ENCODE data around the gene PTPN22. TPM values are rescaled to one million over a fixed set of nuclear protein-coding genes. Genes with fewer than 3 reads are reported as not detected.

The PTPN22 gene
- total RNA-seq, 2 experiments from 2014 or later, result 27.5 to 53.5 TPM

DNA sequence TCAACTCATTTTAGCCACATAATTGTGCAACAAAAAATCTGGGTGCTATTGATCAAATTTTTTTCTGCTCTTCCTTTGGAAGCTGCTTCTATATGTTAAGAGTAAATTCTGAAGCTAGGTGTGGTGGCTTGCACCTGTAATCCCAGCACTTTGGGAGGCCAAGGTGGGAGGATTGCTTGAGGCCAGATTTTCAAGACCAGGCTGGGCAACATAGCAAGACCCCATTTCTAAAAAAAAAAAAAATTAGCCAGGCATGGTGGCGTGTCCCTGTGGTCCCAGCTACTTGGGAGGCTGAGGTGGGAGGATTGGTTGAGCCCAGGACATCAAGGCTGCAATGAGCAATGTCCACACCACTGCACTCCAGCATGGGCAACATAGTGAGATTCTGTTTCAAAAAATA lies 35.0 kb downstream of the PTPN22 start:
- Histone ChIP-seq H4K20me1 (ENCODE audit: insufficient read depth, low read length) (no peaks in the 10 kb centered on the region), H3K9me3 (ENCODE audit: low read length) (no peaks in the 10 kb centered on the region), H3K4me2 (ENCODE audit: low read length) (no peak overlapping the region), H3K36me3 (ENCODE audit: insufficient read depth, low read length) (peaks cover 81% of the 10 kb centered on the region), H2AFZ (ENCODE audit: low read length) (no peak overlapping the region), H3K4me1 (ENCODE audit: insufficient read depth, low read length, poor library complexity, severe bottlenecking) (no peaks in the 10 kb centered on the region), H3K27ac (ENCODE audit: low read depth, low read length, poor library complexity, severe bottlenecking) (no peak overlapping the region), H3K79me2 (ENCODE audit: insufficient read depth, low read depth, low read length) (no peaks in the 10 kb centered on the region), H3K9me2 (ENCODE audit: insufficient read depth, low read length) (no peaks in the 10 kb centered on the region), H3K4me3 (ENCODE audit: low read depth, low read length, poor library complexity, severe bottlenecking) (no peak overlapping the region)
- TF ChIP-seq EZH2phosphoT487 (IDR thresholded peaks at IDR 0.05; ENCODE audit: borderline replicate concordance, low read depth, low read length), result no peak
- TF ChIP-seq, protein P1, sequence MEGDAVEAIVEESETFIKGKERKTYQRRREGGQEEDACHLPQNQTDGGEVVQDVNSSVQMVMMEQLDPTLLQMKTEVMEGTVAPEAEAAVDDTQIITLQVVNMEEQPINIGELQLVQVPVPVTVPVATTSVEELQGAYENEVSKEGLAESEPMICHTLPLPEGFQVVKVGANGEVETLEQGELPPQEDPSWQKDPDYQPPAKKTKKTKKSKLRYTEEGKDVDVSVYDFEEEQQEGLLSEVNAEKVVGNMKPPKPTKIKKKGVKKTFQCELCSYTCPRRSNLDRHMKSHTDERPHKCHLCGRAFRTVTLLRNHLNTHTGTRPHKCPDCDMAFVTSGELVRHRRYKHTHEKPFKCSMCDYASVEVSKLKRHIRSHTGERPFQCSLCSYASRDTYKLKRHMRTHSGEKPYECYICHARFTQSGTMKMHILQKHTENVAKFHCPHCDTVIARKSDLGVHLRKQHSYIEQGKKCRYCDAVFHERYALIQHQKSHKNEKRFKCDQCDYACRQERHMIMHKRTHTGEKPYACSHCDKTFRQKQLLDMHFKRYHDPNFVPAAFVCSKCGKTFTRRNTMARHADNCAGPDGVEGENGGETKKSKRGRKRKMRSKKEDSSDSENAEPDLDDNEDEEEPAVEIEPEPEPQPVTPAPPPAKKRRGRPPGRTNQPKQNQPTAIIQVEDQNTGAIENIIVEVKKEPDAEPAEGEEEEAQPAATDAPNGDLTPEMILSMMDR (conservative IDR thresholded peaks at IDR 0.05; ENCODE audit: low read length), result no peak
- CTCF ChIA-PET (ENCODE audit: unreplicated experiment), result no interaction called here
- no peak for DNase-seq (ENCODE audit: low spot score)
- BruUV-seq (replicated peaks), result no TSS peak
- POLR2A ChIA-PET, result interaction anchor here (0.6 to 1.8 kb wide), 6 partner anchors 23 to 110 kb away, joined by 3 to 8 read pairs (median 4); partner anchors contain the start of gene AP4B1
- intact Hi-C loops (cut with micrococcal nuclease; ENCODE audit: unreplicated experiment), result loop anchor here (1.0 to 5.0 kb wide), 3 partner anchors 36 to 446 kb away; partner anchors contain the start of genes DCLRE1B and PTPN22

DNA sequence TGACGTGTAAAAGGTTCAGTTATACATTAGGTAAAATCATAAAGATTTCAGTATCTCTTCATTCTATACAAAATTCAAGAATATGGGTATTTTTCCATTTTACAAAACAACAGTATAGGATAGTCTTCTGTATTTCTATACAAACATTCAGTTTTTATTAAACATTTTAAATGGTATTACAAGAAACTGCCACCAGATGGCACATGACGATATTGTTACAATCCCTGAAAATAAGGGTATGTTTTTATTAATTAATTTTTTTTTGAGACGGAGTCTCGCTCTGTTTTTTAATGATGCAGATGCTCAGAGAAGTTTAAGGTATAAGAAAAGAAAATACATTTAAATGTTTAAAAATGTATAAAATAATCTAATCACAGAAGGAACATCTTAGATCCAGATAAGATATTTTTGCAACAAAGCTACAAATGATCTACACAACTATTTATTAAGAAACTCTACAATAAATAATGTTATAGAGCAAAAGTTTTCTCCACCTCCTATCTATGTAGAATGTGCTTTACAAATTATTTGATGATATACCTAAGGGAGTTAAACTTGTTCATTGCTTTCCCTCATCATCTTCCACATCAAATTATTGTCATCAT lies 35.7 kb downstream of the PTPN22 start:
- Histone ChIP-seq H3K4me2 (ENCODE audit: low read length) (no peak overlapping the region), H3K4me3 (ENCODE audit: low read depth, low read length, poor library complexity, severe bottlenecking) (no peak overlapping the region), H4K20me1 (ENCODE audit: insufficient read depth, low read length) (no peaks in the 10 kb centered on the region), H2AFZ (ENCODE audit: low read length) (no peak overlapping the region), H3K9me2 (ENCODE audit: insufficient read depth, low read length) (no peaks in the 10 kb centered on the region), H3K4me1 (ENCODE audit: insufficient read depth, low read length, poor library complexity, severe bottlenecking) (no peaks in the 10 kb centered on the region), H3K36me3 (ENCODE audit: insufficient read depth, low read length) (peaks cover 81% of the 10 kb centered on the region), H3K27ac (ENCODE audit: low read depth, low read length, poor library complexity, severe bottlenecking) (no peak overlapping the region), H3K79me2 (ENCODE audit: insufficient read depth, low read depth, low read length) (no peaks in the 10 kb centered on the region), H3K9me3 (ENCODE audit: low read length) (no peaks in the 10 kb centered on the region)
- no TSS peak for BruUV-seq (replicated peaks)
- CTCF ChIA-PET (ENCODE audit: unreplicated experiment), result interaction anchor here (1.1 kb wide), 1 partner anchor 35 kb away, joined by 3 read pairs; no protein-coding TSS in a partner anchor
- intact Hi-C loops (cut with micrococcal nuclease; ENCODE audit: unreplicated experiment), result loop anchor here (1.0 to 5.0 kb wide), 3 partner anchors 37 to 447 kb away; partner anchors contain the start of genes DCLRE1B and PTPN22
- POLR2A ChIA-PET, result interaction anchor here (0.6 to 1.8 kb wide), 7 partner anchors 24 to 111 kb away, joined by 3 to 8 read pairs (median 4); partner anchors contain the start of gene AP4B1
- peak; percentile 71 for DNase-seq (ENCODE audit: low spot score)
- TF ChIP-seq, protein P1 (conservative IDR thresholded peaks at IDR 0.05; ENCODE audit: low read length), result peak; percentile 91
- TF ChIP-seq EZH2phosphoT487 (IDR thresholded peaks at IDR 0.05; ENCODE audit: borderline replicate concordance, low read depth, low read length), result no peak

DNA sequence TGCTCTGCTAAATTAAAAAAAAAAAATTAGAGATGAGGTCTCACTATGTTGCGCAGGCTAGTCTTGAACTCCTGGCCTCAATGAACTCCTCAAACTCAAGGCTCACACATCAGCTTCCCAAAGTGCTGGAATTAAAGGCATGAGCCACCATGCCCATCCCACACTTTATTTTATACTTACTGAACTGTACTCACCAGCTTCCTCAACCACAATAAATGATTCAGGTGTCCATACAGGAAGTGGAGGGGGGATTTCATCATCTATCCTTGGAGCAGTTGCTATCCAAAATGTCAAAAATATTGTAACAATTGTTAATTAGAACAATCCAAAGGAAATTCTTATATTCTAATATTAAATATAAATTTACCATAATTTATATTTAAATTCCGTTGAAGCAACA lies 36.8 kb downstream of the PTPN22 start:
- ChIA-PET POLR2A (interaction anchor here (1.3 to 1.8 kb wide), 3 partner anchors 25 to 39 kb away, joined by 4 to 8 read pairs (median 8); no protein-coding TSS in a partner anchor), CTCF (ENCODE audit: unreplicated experiment) (interaction anchor here (1.1 kb wide), 1 partner anchor 36 kb away, joined by 3 read pairs; no protein-coding TSS in a partner anchor)
- H3K4me2 ChIP-seq (ENCODE audit: low read length), result no peak overlapping the region
- no peaks in the 10 kb centered on the region for H3K9me2 ChIP-seq (ENCODE audit: insufficient read depth, low read length)
- intact Hi-C loops (cut with micrococcal nuclease; ENCODE audit: unreplicated experiment), result loop anchor here (5.0 kb wide), 3 partner anchors 38 to 448 kb away; partner anchors contain the start of gene PTPN22
- TF ChIP-seq, protein P1 (conservative IDR thresholded peaks at IDR 0.05; ENCODE audit: low read length), result no peak
- no peak for TF ChIP-seq EZH2phosphoT487 (IDR thresholded peaks at IDR 0.05; ENCODE audit: borderline replicate concordance, low read depth, low read length)
- H3K4me1 ChIP-seq (ENCODE audit: insufficient read depth, low read length, poor library complexity, severe bottlenecking), result no peaks in the 10 kb centered on the region
- no peak overlapping the region for H2AFZ ChIP-seq (ENCODE audit: low read length)
- H3K79me2 ChIP-seq (ENCODE audit: insufficient read depth, low read depth, low read length), result no peaks in the 10 kb centered on the region
- DNase-seq (ENCODE audit: low spot score), result no peak
- no TSS peak for BruUV-seq (replicated peaks)
- H3K36me3 ChIP-seq (ENCODE audit: insufficient read depth, low read length), result peaks cover 79% of the 10 kb centered on the region
- no peaks in the 10 kb centered on the region for H3K9me3 ChIP-seq (ENCODE audit: low read length)
- H4K20me1 ChIP-seq (ENCODE audit: insufficient read depth, low read length), result no peaks in the 10 kb centered on the region
- no peak overlapping the region for H3K4me3 ChIP-seq (ENCODE audit: low read depth, low read length, poor library complexity, severe bottlenecking)
- H3K27ac ChIP-seq (ENCODE audit: low read depth, low read length, poor library complexity, severe bottlenecking), result no peak overlapping the region
